ENCODE results near the gene C10orf143. TPM values are rescaled to one million over a fixed set of nuclear protein-coding genes. Genes with fewer than 3 reads are reported as not detected.

C10orf143 gene
- polyA plus RNA-seq, 1 donor (not counting 4 experiments of a cell fraction or from before 2014, with no cell fraction given): 1.4 TPM

- FAIRE-seq (no peak), DNase-seq (ENCODE audit: low read depth, low spot score) (peak; percentile 45)
- H3K79me2 ChIP-seq (ENCODE audit: control insufficient read depth, insufficient read depth, low read length): no peaks in the 10 kb centered on the region
- peaks cover 5% of the 10 kb centered on the region for H3K9me3 ChIP-seq (ENCODE audit: control insufficient read depth, low read depth, low read length)
- no peaks in the 10 kb centered on the region for H3K9me1 ChIP-seq (ENCODE audit: control insufficient read depth, extremely low read depth, insufficient read depth, low read length)
- H2AFZ ChIP-seq (ENCODE audit: control insufficient read depth, low read length): no peak overlapping the region
- dilution Hi-C loops (cut with MboI; ENCODE audit: extremely low pct_ligation_motif_present, low sequenced_read_pairs): no loop called here
- H3K4me3 ChIP-seq (ENCODE audit: control insufficient read depth in 2 of 3, extremely low read depth in 1 of 3, insufficient read depth in 2 of 3, low read depth in 1 of 3, low read length in 3 of 3): no peak overlapping the region
- H3K4me1 ChIP-seq (ENCODE audit: control insufficient read depth, extremely low read depth, insufficient read depth, low read length): no peaks in the 10 kb centered on the region
- TF ChIP-seq EZH2 (IDR thresholded peaks at IDR 0.05; ENCODE audit: low read length): no peak
- H3K9ac ChIP-seq (ENCODE audit: control insufficient read depth, extremely low read depth, insufficient read depth, low read length): no peak overlapping the region
- no peak overlapping the region for H3K27ac ChIP-seq (ENCODE audit: control insufficient read depth, insufficient read depth, low read length)
- no peaks in the 10 kb centered on the region for H4K20me1 ChIP-seq (ENCODE audit: control insufficient read depth, extremely low read depth, insufficient read depth, low read length)
- H3K4me2 ChIP-seq (ENCODE audit: control insufficient read depth, extremely low read depth, insufficient read depth, low read depth, low read length): no peak overlapping the region
- no peaks in the 10 kb centered on the region for H3K36me3 ChIP-seq (ENCODE audit: control insufficient read depth in 2 of 2, extremely low read depth in 1 of 2, insufficient read depth in 2 of 2, low read length in 2 of 2)
- no peaks in the 10 kb centered on the region for H3K27me3 ChIP-seq (ENCODE audit: control insufficient read depth, extremely low read depth, insufficient read depth, low read length)
Measured at GRCh38 chr10:130023454-130024230, 87.0 kb downstream of the C10orf143 start.

GRCh38 chr10:130022511-130023299 lies 87.9 kb downstream of the C10orf143 start:
- FAIRE-seq: no peak
- Histone ChIP-seq H3K4me3 (ENCODE audit: control insufficient read depth in 2 of 3, extremely low read depth in 1 of 3, insufficient read depth in 2 of 3, low read depth in 1 of 3, low read length in 3 of 3) (no peak overlapping the region), H3K36me3 (ENCODE audit: control insufficient read depth in 2 of 2, extremely low read depth in 1 of 2, insufficient read depth in 2 of 2, low read length in 2 of 2) (no peaks in the 10 kb centered on the region), H3K4me1 (ENCODE audit: control insufficient read depth, extremely low read depth, insufficient read depth, low read length) (no peaks in the 10 kb centered on the region), H3K4me2 (ENCODE audit: control insufficient read depth, extremely low read depth, insufficient read depth, low read depth, low read length) (no peak overlapping the region), H3K9me3 (ENCODE audit: control insufficient read depth, low read depth, low read length) (peaks cover 5% of the 10 kb centered on the region), H3K9ac (ENCODE audit: control insufficient read depth, extremely low read depth, insufficient read depth, low read length) (no peak overlapping the region), H4K20me1 (ENCODE audit: control insufficient read depth, extremely low read depth, insufficient read depth, low read length) (no peaks in the 10 kb centered on the region), H3K9me1 (ENCODE audit: control insufficient read depth, extremely low read depth, insufficient read depth, low read length) (no peaks in the 10 kb centered on the region), H3K27ac (ENCODE audit: control insufficient read depth, insufficient read depth, low read length) (no peak overlapping the region), H2AFZ (ENCODE audit: control insufficient read depth, low read length) (no peak overlapping the region), H3K27me3 (ENCODE audit: control insufficient read depth, extremely low read depth, insufficient read depth, low read length) (no peaks in the 10 kb centered on the region), H3K79me2 (ENCODE audit: control insufficient read depth, insufficient read depth, low read length) (no peaks in the 10 kb centered on the region)
- peak; percentile 40 for DNase-seq (ENCODE audit: low read depth, low spot score)
- TF ChIP-seq CTCF (optimal IDR thresholded peaks at IDR 0.05 in 1 of 3, IDR thresholded peaks at IDR 0.05 in 1 of 3, conservative IDR thresholded peaks at IDR 0.05 in 1 of 3; ENCODE audit: extremely low read depth in 1 of 3, insufficient read depth in 2 of 3, low read length in 3 of 3) (no peak), EZH2 (IDR thresholded peaks at IDR 0.05; ENCODE audit: low read length) (no peak)
- dilution Hi-C loops (cut with MboI; ENCODE audit: extremely low pct_ligation_motif_present, low sequenced_read_pairs): no loop called here
